GM19239 (cell line): ENCODE data around the gene TMPRSS6.
A peak's percentile ranks its signal among the peaks of the same experiment; 100 is the strongest.

Source experiments
- DNase-seq: peaks from one replicate; pipeline ENCODE4 v3.0.0; 2011; ENCODE audit warnings: low spot score; ENCODE audit not compliant: insufficient read length
- FAIRE-seq: peaks from 2 replicates; lab custom pipeline; 2011; peaks lifted over from hg19 to GRCh38; lab: Jason Lieb, UNC

The TMPRSS6 gene

GRCh38 chr22:37070744-37071143 is 38.8 kb downstream of the TMPRSS6 start:
- no peak for FAIRE-seq
- DNase-seq = no peak

GRCh38 chr22:37070334-37070733 is 39.2 kb downstream of the TMPRSS6 start:
- DNase-seq = no peak
- no peak for FAIRE-seq

GRCh38 chr22:37069719-37070118 is 39.8 kb downstream of the TMPRSS6 start:
- DNase-seq = no peak
- no peak for FAIRE-seq

GRCh38 chr22:37069319-37069718 is 40.2 kb downstream of the TMPRSS6 start:
- DNase-seq (no peak), FAIRE-seq (no peak)

GRCh38 chr22:37068859-37069258 is 40.7 kb downstream of the TMPRSS6 start:
- no peak for FAIRE-seq
- DNase-seq = no peak

- no peak for DNase-seq
- FAIRE-seq = no peak
These were observed 42.1 kb downstream of the TMPRSS6 start for GRCh38 chr22:37067428-37067827.

- DNase-seq (no peak), FAIRE-seq (no peak)
These were observed 43.6 kb downstream of the TMPRSS6 start for GRCh38 chr22:37065961-37066360.

GRCh38 chr22:37065180-37065579 is 44.3 kb downstream of the TMPRSS6 start:
- DNase-seq (no peak), FAIRE-seq (no peak)

- FAIRE-seq (no peak), DNase-seq (no peak)
These were observed 45.0 kb downstream of the TMPRSS6 start for GRCh38 chr22:37064553-37064952.

GRCh38 chr22:37063431-37064420 is 45.8 kb downstream of the TMPRSS6 start:
- DNase-seq (no peak), FAIRE-seq (no peak)

GRCh38 chr22:37062702-37063381 is 46.7 kb downstream of the TMPRSS6 start:
- no peak for FAIRE-seq
- no peak for DNase-seq

GRCh38 chr22:37062376-37062675 is 47.2 kb downstream of the TMPRSS6 start:
- FAIRE-seq (no peak), DNase-seq (no peak)

GRCh38 chr22:37061611-37062375 is 47.7 kb downstream of the TMPRSS6 start:
- FAIRE-seq (no peak), DNase-seq (no peak)

GRCh38 chr22:37060801-37061610 is 48.5 kb downstream of the TMPRSS6 start:
- peak; percentile 56 for DNase-seq
- no peak for FAIRE-seq

- no peak for FAIRE-seq
These were observed 49.5 kb downstream of the TMPRSS6 start for GRCh38 chr22:37059876-37060449.

GRCh38 chr22:37058917-37059701 is 50.4 kb downstream of the TMPRSS6 start:
- no peak for FAIRE-seq
- no peak for DNase-seq

More at GRCh38 chr22:37059876-37060449, 49.5 kb downstream of the TMPRSS6 start:
- DNase-seq = no peak

GRCh38 chr22:37057796-37058510 is 51.6 kb downstream of the TMPRSS6 start:
- no peak for FAIRE-seq

GRCh38 chr22:37057226-37057625 is 52.3 kb downstream of the TMPRSS6 start:
- FAIRE-seq (no peak), DNase-seq (no peak)

More at GRCh38 chr22:37057796-37058510, 51.6 kb downstream of the TMPRSS6 start:
- DNase-seq = no peak
